Measurements from ENCODE around the gene GAPDH.

The GAPDH gene

GRCh38 chr12:6530576-6531260, 3.6 kb upstream of the GAPDH start:
- DNase-seq: no peak

GRCh38 chr12:6532051-6532926, 2.0 kb upstream of the GAPDH start:
- peak in 1 of 2 experiments; percentile 53 for DNase-seq

DNA sequence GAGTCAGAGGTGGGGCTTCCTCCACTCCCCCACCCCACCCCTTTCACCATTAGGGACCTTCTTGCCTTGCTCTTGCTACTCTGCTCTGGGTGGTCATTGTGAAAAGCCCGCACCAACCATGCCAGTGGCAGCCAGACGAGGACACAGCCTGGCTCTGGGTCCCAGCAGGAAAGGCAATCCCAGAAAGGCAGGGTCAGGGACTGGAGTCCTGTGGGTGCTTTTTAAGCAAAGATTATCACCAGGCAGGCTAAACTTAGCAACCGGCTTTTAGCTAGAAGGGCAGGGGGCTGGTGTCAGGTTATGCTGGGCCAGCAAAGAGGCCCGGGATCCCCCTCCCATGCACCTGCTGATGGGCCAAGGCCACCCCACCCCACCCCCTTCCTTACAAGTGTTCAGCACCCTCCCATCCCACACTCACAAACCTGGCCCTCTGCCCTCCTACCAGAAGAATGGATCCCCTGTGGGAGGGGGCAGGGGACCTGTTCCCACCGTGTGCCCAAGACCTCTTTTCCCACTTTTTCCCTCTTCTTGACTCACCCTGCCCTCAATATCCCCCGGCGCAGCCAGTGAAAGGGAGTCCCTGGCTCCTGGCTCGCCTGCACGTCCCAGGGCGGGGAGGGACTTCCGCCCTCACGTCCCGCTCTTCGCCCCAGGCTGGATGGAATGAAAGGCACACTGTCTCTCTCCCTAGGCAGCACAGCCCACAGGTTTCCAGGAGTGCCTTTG, 1.2 kb upstream of the GAPDH start:
- DNase-seq: peak in 1 of 2 experiments; percentile 38

DNA sequence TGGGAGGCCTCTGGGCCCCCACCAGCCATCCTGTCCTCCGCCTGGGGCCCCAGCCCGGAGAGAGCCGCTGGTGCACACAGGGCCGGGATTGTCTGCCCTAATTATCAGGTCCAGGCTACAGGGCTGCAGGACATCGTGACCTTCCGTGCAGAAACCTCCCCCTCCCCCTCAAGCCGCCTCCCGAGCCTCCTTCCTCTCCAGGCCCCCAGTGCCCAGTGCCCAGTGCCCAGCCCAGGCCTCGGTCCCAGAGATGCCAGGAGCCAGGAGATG, 729 bp upstream of the GAPDH start:
- no peak for DNase-seq

DNA sequence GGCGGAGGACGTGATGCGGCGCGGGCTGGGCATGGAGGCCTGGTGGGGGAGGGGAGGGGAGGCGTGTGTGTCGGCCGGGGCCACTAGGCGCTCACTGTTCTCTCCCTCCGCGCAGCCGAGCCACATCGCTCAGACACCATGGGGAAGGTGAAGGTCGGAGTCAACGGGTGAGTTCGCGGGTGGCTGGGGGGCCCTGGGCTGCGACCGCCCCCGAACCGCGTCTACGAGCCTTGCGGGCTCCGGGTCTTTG, 303 bp downstream of the GAPDH start:
- no peak for DNase-seq

- DNase-seq: no peak
Observed at GRCh38 chr12:6534945-6535696, 804 bp downstream of the GAPDH start.

GRCh38 chr12:6535697-6535946, 1.3 kb downstream of the GAPDH start:
- no peak for DNase-seq

DNA sequence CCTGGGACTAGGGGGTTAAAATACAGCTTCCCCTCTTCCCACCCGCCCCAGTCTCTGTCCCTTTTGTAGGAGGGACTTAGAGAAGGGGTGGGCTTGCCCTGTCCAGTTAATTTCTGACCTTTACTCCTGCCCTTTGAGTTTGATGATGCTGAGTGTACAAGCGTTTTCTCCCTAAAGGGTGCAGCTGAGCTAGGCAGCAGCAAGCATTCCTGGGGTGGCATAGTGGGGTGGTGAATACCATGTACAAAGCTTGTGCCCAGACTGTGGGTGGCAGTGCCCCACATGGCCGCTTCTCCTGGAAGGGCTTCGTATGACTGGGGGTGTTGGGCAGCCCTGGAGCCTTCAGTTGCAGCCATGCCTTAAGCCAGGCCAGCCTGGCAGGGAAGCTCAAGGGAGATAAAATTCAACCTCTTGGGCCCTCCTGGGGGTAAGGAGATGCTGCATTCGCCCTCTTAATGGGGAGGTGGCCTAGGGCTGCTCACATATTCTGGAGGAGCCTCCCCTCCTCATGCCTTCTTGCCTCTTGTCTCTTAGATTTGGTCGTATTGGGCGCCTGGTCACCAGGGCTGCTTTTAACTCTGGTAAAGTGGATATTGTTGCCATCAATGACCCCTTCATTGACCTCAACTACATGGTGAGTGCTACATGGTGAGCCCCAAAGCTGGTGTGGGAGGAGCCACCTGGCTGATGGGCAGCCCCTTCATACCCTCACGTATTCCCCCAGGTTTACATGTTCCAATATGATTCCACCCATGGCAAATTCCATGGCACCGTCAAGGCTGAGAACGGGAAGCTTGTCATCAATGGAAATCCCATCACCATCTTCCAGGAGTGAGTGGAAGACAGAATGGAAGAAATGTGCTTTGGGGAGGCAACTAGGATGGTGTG, 1.9 kb downstream of the GAPDH start:
- DNase-seq: no peak

GRCh38 chr12:6536894-6537579, 2.7 kb downstream of the GAPDH start:
- no peak for DNase-seq

DNA sequence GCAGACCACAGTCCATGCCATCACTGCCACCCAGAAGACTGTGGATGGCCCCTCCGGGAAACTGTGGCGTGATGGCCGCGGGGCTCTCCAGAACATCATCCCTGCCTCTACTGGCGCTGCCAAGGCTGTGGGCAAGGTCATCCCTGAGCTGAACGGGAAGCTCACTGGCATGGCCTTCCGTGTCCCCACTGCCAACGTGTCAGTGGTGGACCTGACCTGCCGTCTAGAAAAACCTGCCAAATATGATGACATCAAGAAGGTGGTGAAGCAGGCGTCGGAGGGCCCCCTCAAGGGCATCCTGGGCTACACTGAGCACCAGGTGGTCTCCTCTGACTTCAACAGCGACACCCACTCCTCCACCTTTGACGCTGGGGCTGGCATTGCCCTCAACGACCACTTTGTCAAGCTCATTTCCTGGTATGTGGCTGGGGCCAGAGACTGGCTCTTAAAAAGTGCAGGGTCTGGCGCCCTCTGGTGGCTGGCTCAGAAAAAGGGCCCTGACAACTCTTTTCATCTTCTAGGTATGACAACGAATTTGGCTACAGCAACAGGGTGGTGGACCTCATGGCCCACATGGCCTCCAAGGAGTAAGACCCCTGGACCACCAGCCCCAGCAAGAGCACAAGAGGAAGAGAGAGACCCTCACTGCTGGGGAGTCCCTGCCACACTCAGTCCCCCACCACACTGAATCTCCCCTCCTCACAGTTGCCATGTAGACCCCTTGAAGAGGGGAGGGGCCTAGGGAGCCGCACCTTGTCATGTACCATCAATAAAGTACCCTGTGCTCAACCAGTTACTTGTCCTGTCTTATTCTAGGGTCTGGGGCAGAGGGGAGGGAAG, 3.5 kb downstream of the GAPDH start:
- peak; percentile 27 to 62 for DNase-seq

- no peak for DNase-seq
Observed at GRCh38 chr12:6538420-6539313, 4.3 kb downstream of the GAPDH start.

- no peak for DNase-seq
Observed at GRCh38 chr12:6539314-6539682, 5.0 kb downstream of the GAPDH start.

- DNase-seq: peak in 1 of 2 experiments; percentile 41
Observed at GRCh38 chr12:6539707-6540134, 5.4 kb downstream of the GAPDH start.

DNA sequence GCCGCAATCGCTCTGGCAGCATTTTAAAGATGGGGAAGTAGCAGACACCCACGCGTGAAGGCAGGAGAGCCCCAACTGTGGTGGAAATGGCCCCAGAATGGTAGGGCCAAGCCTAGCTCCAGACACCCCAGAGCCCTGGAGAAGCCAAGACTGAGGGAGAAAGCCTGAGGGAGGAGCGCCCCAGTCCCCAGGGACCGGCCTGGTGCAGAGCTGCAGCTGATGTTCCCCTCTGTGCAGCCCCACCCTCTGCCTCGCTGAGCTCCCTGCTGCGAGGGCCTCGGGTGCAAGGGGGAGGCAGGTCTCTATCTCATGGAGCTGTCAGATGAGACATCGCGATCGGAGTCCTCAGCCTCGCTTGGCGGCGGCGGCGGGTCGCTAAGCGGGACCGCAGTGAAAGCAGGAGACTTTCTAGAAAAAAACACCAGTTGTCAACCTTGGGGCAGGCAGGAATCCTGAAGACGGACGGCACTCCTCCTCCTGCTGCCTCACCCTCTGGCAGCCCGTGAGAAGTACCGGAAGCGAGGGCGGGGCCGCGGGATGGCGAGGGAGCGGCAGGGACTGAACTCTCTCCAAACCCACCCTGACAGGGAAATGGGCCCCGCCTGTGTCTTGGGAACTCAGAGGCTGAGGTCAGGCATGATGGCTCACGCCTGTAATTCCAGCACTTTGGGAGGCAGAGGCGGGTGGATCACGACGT, 6.0 kb downstream of the GAPDH start:
- peak in 1 of 2 experiments; percentile 45 for DNase-seq

- no peak for DNase-seq
Observed at GRCh38 chr12:6541371-6542165, 7.3 kb downstream of the GAPDH start.

DNA sequence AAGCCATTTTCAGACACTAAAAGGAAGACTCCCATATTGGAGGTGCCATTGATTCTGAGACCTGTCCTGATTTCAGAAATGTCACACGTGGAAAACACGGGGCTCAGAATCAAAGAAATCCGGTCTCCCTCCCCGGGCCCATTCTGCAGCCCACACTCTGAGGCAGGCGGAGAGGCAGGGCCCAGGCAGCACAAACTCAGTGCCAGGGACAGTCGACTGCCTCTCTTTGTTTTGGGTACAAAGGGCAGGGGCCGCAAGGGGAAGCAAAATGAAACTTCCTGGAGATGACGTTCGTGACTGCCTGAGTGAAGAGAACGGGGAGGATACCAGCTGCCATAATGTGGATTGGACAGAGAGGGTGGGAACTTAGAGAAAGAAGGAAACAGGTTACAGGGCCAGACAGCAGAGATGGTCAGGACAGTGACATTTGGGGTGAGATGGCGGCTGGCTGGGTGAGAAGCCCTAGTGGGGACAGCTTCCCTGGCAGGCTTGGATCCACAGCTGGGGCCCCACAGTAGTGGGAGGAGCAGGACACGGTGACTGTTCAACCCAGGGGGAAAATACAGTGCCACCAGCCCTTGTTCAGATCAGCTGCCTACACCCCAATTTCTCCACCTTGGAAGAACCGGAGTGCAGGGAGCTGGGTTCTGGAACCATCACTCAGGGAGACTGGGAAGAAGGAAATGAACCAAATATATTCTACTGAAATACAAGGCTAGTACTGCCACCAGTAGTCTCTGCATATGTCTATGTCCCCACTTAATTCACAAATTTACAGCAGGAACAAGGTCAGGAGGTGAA, 8.1 kb downstream of the GAPDH start:
- DNase-seq: peak in 1 of 2 experiments; percentile 12

GRCh38 chr12:6546016-6546415, 11.7 kb downstream of the GAPDH start:
- DNase-seq: no peak

- DNase-seq: no peak
Observed at GRCh38 chr12:6547566-6547965, 13.2 kb downstream of the GAPDH start.
